Thoracic aorta (tissue), 2 donors: ENCODE measurements around the gene LKAAEAR1. TPM values are rescaled to one million over a fixed set of nuclear protein-coding genes. Genes with fewer than 3 reads are reported as not detected.

Experiments
- ATAC-seq: fragments of 150-250 bp; one replicate; pipeline ENCODE4 v1.8.0; 2017; ENCODE audit warnings: low read depth; ENCODE audit not compliant: insufficient number of reproducible peaks, low FRiP score
- DNase-seq: peaks from one replicate; pipeline ENCODE4 v3.0.0-alpha.2; 2020; ENCODE audit warnings: low spot score
- H3K27ac ChIP-seq, 2 donors: fragments of 200-600 bp; sonication (generic); 1 replicate in 1 of 2; 2 replicates in 1 of 2; pipeline ENCODE4 v1.5.1; 2016; ENCODE audit warnings: mild to moderate bottlenecking in 2 of 2, moderate library complexity in 2 of 2
- H3K27me3 ChIP-seq: fragments of 200-600 bp; sonication (generic); replicated peaks from 2 replicates; pipeline ENCODE4 v1.6.0; 2016; ENCODE audit warnings: mild to moderate bottlenecking; ENCODE audit not compliant: insufficient read depth
- H3K36me3 ChIP-seq: fragments of 200-600 bp; sonication (generic); one replicate; pipeline ENCODE4 v1.5.1; 2016
- H3K4me1 ChIP-seq, 2 donors: fragments of 200-600 bp; sonication (generic); 1 replicate in 1 of 2; 2 replicates in 1 of 2; pipeline versions ENCODE4 v1.5.1 to v1.6.0; 2016; ENCODE audit warnings: low read depth in 2 of 2, mild to moderate bottlenecking in 1 of 2; ENCODE audit not compliant: control insufficient read depth in 1 of 2
- H3K4me3 ChIP-seq: fragments of 200-600 bp; sonication (generic); 2 replicates; pipeline ENCODE4 v1.5.1; 2016; ENCODE audit warnings: mild to moderate bottlenecking
- H3K9me3 ChIP-seq: fragments of 200-600 bp; sonication (generic); 2 replicates; pipeline ENCODE4 v1.5.1; 2016
- CTCF ChIP-seq: fragments of 200-600 bp; sonication (generic); IDR thresholded peaks from one replicate; pipeline ENCODE4 v1.5.1; 2019; ENCODE audit warnings: antibody characterized with exemption
- total RNA-seq, 2 donors: library from RNA; depleted of rRNA; stranded (reverse); fragments of >200 nt; gene quantifications; one replicate each; pipeline versions ENCODE4 v1.1.0 to v1.2.3, GENCODE V29; 2016

Gene LKAAEAR1
- total RNA-seq, 2 donors from 2014 or later = not detected

DNA sequence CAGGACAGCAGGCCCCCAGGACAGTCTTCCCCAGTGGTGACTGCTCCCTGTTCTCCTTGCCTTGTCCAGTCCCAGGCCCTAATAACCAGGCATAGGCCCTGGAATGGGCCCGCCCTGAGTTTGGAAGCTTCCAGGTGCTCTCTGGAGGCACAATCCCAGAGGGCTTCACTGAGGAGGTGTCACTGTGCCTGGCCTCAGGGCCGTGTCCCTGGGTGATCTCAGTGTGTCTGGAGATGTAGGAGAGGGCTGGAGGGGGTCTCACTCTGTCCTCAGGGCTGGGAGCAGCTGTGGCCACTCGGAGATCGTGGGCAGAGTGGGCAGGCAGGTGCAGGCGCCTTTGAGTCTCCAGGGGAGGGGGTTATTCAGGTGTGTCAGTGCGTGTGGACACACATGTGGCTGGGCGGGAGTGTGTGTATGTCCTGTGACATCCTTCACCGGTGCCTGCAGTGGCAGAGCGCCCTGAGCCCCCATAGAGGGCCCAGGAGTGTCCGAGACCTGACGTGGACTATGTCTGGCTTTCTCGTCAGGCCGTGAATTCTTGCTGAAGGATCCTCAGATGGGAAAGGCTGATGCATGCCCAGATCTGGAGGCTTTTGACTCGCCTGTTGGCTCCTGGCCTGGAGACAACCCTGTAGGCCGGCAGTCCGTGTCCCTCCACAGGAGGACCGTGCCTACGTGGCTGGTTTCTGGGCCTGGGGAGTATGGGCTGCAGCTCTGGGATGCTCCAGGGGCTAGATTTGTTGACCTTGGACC, 28.7 kb upstream of the LKAAEAR1 start:
- ATAC-seq = no peak
- Histone ChIP-seq H3K36me3 (no peaks in the 10 kb centered on the region), H3K4me3 (no peak overlapping the region), H3K4me1 (no peaks in the 10 kb centered on the region), H3K27me3 (no peaks in the 10 kb centered on the region), H3K9me3 (no peaks in the 10 kb centered on the region), H3K27ac (no peak overlapping the region)
- TF ChIP-seq CTCF = no peak
- DNase-seq = no peak

- H3K4me1 ChIP-seq = no peaks in the 10 kb centered on the region
- no peak for ATAC-seq
- DNase-seq = no peak
- TF ChIP-seq CTCF = no peak
- no peaks in the 10 kb centered on the region for H3K9me3 ChIP-seq
- no peak overlapping the region for H3K4me3 ChIP-seq
- no peaks in the 10 kb centered on the region for H3K27me3 ChIP-seq
- no peak overlapping the region for H3K27ac ChIP-seq
- no peaks in the 10 kb centered on the region for H3K36me3 ChIP-seq
Measured at GRCh38 chr20:64111841-64112641, 27.8 kb upstream of the LKAAEAR1 start.

- ATAC-seq = no peak
- Histone ChIP-seq H3K27me3 (no peaks in the 10 kb centered on the region), H3K9me3 (no peaks in the 10 kb centered on the region), H3K27ac (no peak overlapping the region), H3K4me3 (no peak overlapping the region), H3K36me3 (no peaks in the 10 kb centered on the region), H3K4me1 (no peaks in the 10 kb centered on the region)
- no peak for DNase-seq
- no peak for TF ChIP-seq CTCF
Measured at GRCh38 chr20:64110411-64111068, 26.3 kb upstream of the LKAAEAR1 start.

DNA sequence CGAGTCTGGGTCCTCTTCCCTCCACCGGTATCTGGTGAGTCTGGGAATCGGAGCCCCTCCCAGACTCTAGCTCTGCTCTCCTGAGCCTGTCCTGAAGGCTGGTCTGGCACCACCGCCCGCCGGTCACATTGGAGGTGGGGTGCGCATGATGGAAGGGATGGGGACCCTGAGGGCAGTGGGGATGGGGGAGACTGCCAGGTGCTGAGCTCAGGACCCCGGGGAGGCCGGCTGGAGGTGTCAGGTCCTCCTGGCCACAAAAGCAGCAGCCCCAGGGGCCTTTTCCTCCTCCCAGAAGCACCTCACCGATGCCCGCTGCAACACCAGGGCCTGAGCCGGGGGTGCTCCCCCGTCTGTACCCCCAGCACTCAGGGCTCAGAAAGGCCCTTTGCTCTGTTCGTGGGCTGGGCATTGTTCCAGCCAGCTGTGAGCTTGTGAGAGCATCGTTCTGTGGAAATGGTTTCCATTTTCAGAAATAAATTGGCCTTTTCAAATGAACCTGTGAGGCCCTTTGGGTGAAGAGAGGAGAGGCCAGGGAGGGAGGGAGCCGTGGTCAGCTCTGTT, 25.7 kb upstream of the LKAAEAR1 start:
- H3K27me3 ChIP-seq = no peaks in the 10 kb centered on the region
- TF ChIP-seq CTCF = no peak
- no peaks in the 10 kb centered on the region for H3K9me3 ChIP-seq
- no peaks in the 10 kb centered on the region for H3K36me3 ChIP-seq
- DNase-seq (no peak), ATAC-seq (no peak)
- H3K27ac ChIP-seq = no peak overlapping the region
- no peaks in the 10 kb centered on the region for H3K4me1 ChIP-seq
- H3K4me3 ChIP-seq = no peak overlapping the region
